K562 (cell line): ENCODE results near the gene SERTAD4.

Experiments
- SIRT6 ChIP-seq: IDR thresholded peaks from one replicate; pipeline ENCODE4 v1.6.1; 2012; ENCODE audit warnings: low read depth, mild to moderate bottlenecking, control low read depth, inconsistent platforms, low read length, moderate library complexity
- TF ChIP-seq, protein P1 (sequence below): fragments of 250-450 bp; sonication (Bioruptor Pico); IDR thresholded peaks from 2 replicates; pipeline ENCODE4 v1.4.0; 2020; ENCODE audit warnings: mild to moderate bottlenecking, moderate library complexity, borderline replicate concordance
- TF ChIP-seq, protein P2 (sequence below), 2 experiments: IDR thresholded peaks; 2 replicates each; pipeline ENCODE4 v1.6.1; 2011; ENCODE audit warnings: borderline replicate concordance in 1 of 2, control low read depth in 1 of 2, low read depth in 1 of 2, low read length in 1 of 2, mild to moderate bottlenecking in 1 of 2, mixed read lengths in 1 of 2, moderate library complexity in 1 of 2; ENCODE audit not compliant: insufficient read depth in 1 of 2, insufficient read length in 1 of 2, poor library complexity in 1 of 2, severe bottlenecking in 1 of 2; ENCODE audit errors: extremely low read depth in 1 of 2
- TF ChIP-seq, protein P3 (sequence below): fragments of 150-350 bp; conservative IDR thresholded peaks from 2 replicates; pipeline ENCODE4 v1.6.1; 2014; ENCODE audit warnings: low read length

DNA sequence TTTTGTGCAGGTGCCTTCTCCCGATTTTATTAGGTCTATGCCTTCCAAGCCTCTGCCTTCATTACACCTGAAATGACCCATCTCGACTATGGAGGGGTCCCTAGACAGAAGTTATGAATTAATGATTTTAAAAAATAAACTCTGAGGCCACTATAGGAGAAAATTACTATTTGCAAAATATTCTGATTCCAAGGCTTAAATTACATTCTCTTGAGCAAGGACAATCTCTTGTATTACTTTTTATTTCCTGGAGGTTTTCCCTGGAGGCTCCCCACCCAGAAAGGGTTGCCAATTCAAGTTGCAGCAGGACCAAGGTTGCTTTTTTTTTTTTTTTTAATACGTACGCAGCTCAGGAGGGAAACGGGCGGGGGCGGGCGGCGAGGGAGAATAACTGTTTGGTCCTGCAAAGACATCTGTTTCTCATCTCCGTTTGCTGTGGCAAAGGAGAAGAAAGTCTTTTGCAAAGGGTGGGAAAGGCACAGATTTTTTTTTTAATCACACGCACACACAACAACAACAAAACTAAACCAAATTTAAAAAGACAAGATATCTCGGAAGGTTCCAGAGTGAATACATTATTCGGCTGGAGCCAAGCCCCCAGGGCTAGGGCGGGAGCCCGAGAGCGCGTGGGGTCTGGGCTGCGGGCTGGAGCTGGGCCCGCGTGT is 618 bp upstream of the SERTAD4 start:
- TF ChIP-seq, protein P1, sequence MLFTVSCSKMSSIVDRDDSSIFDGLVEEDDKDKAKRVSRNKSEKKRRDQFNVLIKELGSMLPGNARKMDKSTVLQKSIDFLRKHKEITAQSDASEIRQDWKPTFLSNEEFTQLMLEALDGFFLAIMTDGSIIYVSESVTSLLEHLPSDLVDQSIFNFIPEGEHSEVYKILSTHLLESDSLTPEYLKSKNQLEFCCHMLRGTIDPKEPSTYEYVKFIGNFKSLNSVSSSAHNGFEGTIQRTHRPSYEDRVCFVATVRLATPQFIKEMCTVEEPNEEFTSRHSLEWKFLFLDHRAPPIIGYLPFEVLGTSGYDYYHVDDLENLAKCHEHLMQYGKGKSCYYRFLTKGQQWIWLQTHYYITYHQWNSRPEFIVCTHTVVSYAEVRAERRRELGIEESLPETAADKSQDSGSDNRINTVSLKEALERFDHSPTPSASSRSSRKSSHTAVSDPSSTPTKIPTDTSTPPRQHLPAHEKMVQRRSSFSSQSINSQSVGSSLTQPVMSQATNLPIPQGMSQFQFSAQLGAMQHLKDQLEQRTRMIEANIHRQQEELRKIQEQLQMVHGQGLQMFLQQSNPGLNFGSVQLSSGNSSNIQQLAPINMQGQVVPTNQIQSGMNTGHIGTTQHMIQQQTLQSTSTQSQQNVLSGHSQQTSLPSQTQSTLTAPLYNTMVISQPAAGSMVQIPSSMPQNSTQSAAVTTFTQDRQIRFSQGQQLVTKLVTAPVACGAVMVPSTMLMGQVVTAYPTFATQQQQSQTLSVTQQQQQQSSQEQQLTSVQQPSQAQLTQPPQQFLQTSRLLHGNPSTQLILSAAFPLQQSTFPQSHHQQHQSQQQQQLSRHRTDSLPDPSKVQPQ (CRISPR knock-in tag) = no peak
- TF ChIP-seq, protein P2, sequence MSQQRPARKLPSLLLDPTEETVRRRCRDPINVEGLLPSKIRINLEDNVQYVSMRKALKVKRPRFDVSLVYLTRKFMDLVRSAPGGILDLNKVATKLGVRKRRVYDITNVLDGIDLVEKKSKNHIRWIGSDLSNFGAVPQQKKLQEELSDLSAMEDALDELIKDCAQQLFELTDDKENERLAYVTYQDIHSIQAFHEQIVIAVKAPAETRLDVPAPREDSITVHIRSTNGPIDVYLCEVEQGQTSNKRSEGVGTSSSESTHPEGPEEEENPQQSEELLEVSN (IDR thresholded peaks at IDR 0.05; ENCODE audit: borderline replicate concordance in 1 of 2, extremely low read depth in 1 of 2, insufficient read depth in 1 of 2, insufficient read length in 1 of 2, low read depth in 1 of 2, low read length in 1 of 2, poor library complexity in 1 of 2, severe bottlenecking in 1 of 2) = no peak
- TF ChIP-seq SIRT6 = no peak
- TF ChIP-seq, protein P3, sequence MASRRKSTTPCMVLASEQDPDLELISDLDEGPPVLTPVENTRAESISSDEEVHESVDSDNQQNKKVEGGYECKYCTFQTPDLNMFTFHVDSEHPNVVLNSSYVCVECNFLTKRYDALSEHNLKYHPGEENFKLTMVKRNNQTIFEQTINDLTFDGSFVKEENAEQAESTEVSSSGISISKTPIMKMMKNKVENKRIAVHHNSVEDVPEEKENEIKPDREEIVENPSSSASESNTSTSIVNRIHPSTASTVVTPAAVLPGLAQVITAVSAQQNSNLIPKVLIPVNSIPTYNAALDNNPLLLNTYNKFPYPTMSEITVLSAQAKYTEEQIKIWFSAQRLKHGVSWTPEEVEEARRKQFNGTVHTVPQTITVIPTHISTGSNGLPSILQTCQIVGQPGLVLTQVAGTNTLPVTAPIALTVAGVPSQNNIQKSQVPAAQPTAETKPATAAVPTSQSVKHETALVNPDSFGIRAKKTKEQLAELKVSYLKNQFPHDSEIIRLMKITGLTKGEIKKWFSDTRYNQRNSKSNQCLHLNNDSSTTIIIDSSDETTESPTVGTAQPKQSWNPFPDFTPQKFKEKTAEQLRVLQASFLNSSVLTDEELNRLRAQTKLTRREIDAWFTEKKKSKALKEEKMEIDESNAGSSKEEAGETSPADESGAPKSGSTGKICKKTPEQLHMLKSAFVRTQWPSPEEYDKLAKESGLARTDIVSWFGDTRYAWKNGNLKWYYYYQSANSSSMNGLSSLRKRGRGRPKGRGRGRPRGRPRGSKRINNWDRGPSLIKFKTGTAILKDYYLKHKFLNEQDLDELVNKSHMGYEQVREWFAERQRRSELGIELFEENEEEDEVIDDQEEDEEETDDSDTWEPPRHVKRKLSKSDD = no peak
